ENCODE data around the gene CCDC90B.

GRCh38 chr11:83222499-83222898 is 63.7 kb downstream of the CCDC90B start:
- TF ChIP-seq CTCF (IDR thresholded peaks at IDR 0.05; ENCODE audit: low read depth, low read length): no peak
- no peak for TF ChIP-seq POLR2A (IDR thresholded peaks at IDR 0.05; ENCODE audit: extremely low read depth, insufficient read length)
- TF ChIP-seq MAX (IDR thresholded peaks at IDR 0.05; ENCODE audit: low read depth, low read length): no peak

Data from NB4 (cell line).